ENCODE results near the gene CCL22.
"Not testable (repeated sequence)": the region's sequence is repeated elsewhere in the genome, so short reads cannot be mapped to it uniquely, and the experiment has no call there.

The CCL22 gene

DNA sequence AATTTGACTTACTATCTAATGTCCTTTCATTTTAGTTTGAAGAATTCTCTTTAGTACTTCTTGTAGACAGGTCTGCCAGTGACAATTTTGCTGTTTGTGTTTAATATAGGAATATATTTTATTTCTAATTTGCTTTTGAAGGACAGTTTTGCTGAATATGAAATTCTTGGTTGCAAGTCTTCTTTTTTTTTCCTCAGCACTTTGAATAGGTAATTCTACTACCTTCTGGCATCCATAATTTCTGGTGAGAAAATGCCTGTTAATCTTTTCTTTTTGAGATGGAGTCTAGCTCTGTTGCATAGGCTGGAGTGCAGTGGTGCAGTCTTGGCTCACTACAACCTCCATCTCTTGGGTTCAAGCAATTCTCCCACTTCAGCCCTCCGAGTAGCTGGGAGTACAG lies 25.2 kb upstream of the CCL22 start:
- no peak for DNase-seq (ENCODE audit: extremely low spot score)
- TF ChIP-seq, protein P1, sequence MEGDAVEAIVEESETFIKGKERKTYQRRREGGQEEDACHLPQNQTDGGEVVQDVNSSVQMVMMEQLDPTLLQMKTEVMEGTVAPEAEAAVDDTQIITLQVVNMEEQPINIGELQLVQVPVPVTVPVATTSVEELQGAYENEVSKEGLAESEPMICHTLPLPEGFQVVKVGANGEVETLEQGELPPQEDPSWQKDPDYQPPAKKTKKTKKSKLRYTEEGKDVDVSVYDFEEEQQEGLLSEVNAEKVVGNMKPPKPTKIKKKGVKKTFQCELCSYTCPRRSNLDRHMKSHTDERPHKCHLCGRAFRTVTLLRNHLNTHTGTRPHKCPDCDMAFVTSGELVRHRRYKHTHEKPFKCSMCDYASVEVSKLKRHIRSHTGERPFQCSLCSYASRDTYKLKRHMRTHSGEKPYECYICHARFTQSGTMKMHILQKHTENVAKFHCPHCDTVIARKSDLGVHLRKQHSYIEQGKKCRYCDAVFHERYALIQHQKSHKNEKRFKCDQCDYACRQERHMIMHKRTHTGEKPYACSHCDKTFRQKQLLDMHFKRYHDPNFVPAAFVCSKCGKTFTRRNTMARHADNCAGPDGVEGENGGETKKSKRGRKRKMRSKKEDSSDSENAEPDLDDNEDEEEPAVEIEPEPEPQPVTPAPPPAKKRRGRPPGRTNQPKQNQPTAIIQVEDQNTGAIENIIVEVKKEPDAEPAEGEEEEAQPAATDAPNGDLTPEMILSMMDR (IDR thresholded peaks at IDR 0.05; ENCODE audit: control extremely low read depth, extremely low read depth, low read depth, missing control alignments): no peak
- CTCF ChIA-PET: interaction anchor here (0.8 to 2.0 kb wide), 5 partner anchors 11 to 187 kb away, joined by 3 to 8 read pairs (median 4); no protein-coding TSS in a partner anchor
- POLR2A ChIA-PET: no interaction called here

DNA sequence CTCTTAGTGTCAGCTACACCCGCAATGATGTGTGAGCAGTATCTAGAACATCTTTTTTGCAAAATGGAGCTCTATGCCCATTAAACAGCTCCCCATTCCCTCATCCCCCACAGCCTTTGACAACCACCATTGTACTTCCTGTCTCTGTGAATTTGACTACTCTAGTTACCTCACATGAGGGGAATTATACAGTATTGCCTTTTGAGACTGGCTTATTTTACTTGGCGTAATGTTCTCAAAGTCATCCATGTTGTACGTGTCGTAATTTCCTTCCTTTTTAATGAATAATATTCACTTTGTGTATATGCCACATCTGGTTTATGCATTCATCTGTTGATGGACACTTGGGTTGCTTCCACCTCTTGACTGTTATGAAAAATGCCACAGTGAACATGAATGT lies 23.2 kb upstream of the CCL22 start:
- ChIA-PET POLR2A (no interaction called here), CTCF (interaction anchor here (1.1 to 2.0 kb wide), 2 partner anchors 9 to 25 kb away, joined by 4 to 8 read pairs; no protein-coding TSS in a partner anchor)
- DNase-seq (ENCODE audit: extremely low spot score): no peak
- TF ChIP-seq, protein P1 (IDR thresholded peaks at IDR 0.05; ENCODE audit: control extremely low read depth, extremely low read depth, low read depth, missing control alignments): no peak

- POLR2A ChIA-PET: no interaction called here
- DNase-seq (ENCODE audit: extremely low spot score): no peak
- CTCF ChIA-PET: interaction anchor here (1.5 to 3.4 kb wide), 2 partner anchors 12 to 183 kb away, joined by 3 to 16 read pairs; no protein-coding TSS in a partner anchor
- TF ChIP-seq, protein P1 (IDR thresholded peaks at IDR 0.05; ENCODE audit: control extremely low read depth, extremely low read depth, low read depth, missing control alignments): no peak
These were observed 17.5 kb upstream of the CCL22 start for GRCh38 chr16:57341062-57341440.

DNA sequence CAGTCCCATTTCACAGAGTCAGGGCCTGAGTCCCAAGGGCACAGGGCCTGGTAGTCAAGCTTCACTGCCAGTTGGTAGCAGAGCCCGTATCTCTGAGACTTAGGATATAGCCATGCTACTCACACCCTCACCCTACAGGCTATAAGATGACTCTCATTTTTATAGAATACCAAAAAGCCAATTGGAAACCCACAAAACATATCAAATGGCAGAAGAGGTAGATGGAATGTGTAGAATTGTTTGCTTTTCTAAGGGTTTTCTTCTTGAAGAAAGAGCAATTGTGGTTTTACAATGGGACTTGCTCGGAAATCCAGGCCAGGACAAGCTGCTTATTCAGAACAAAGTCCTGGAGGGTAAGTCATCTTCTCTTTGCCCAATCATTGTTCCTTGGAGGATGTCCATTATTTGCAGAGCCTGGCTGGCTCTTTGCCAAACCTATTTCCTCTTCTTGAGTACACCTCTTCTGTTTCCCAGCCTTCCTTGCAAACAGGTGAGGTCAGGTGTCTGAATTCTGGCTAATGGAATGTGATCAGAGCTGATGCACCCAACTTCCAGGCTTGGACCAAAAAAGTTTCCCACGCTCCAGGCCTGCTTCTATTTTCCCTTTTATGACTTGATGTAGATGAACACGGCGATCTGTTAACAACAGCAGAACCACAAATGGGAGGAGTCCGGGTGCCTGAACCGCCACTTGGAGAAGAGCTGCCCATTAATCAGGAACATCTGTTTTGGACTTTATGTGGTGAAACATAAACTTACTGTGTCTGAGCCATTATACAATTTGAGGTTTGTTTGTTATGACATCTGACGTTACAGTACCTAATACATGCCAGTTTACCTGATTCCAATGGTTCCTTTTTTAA lies 16.9 kb upstream of the CCL22 start:
- CTCF ChIA-PET: interaction anchor here (1.5 to 3.4 kb wide), 3 partner anchors 11 to 183 kb away, joined by 3 to 16 read pairs (median 3); no protein-coding TSS in a partner anchor
- no peak for DNase-seq (ENCODE audit: extremely low spot score)
- POLR2A ChIA-PET: no interaction called here
- TF ChIP-seq, protein P1 (IDR thresholded peaks at IDR 0.05; ENCODE audit: control extremely low read depth, extremely low read depth, low read depth, missing control alignments): no peak

DNA sequence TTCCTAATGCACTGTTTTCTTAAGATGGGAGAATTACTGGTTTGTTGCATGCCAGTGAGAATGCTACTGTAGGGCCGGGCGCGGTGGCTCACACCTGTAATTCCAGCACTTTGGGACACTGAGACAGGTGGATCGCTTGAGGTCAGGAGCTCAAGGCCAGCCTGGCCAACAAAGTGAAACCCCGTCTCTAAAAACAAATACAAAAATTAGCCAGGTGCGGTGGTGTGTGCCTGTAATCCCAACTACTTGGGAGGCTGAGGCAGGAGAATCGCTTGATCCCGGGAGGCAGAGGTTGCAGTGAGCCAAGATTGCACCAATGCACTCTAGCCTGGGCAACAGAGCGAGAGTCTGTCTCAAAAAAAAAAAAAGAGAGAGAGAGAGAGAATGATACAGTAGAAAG lies 16.0 kb upstream of the CCL22 start:
- DNase-seq (ENCODE audit: extremely low spot score); POLR2A ChIA-PET: not testable (repeated sequence)
- CTCF ChIA-PET: interaction anchor here (0.9 to 3.4 kb wide), 7 partner anchors 8 to 182 kb away, joined by 3 to 16 read pairs (median 3); no protein-coding TSS in a partner anchor

- no peak for DNase-seq (ENCODE audit: extremely low spot score)
- CTCF ChIA-PET: interaction anchor here (0.9 to 3.4 kb wide), 7 partner anchors 9 to 43 kb away, joined by 3 to 16 read pairs (median 5); no protein-coding TSS in a partner anchor
- POLR2A ChIA-PET: interaction anchor here (0.6 kb wide), 1 partner anchor 43 kb away, joined by 4 read pairs; no protein-coding TSS in a partner anchor
- TF ChIP-seq, protein P1 (IDR thresholded peaks at IDR 0.05; ENCODE audit: control extremely low read depth, extremely low read depth, low read depth, missing control alignments): no peak
These were observed 15.4 kb upstream of the CCL22 start for GRCh38 chr16:57343221-57343620.

DNA sequence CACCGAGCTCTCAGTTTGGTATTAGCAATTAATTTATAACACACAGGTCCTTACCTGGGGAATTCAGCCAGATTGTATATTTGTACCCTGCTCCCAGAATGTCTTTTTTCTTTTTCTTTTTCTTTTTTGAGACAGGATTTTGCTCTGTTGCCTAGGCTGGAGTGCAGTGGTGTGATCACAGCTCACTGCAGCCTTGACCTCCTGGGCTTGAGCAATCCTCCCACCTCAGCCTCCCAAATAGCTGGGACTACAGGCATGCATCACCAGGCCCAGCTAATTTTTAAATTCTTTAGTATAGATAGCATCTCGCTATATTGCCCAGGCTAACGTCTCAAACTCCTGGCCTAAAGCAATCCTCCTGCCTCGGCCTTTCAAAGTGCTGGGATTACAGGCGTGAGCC lies 14.5 kb upstream of the CCL22 start:
- POLR2A ChIA-PET; DNase-seq (ENCODE audit: extremely low spot score): not testable (repeated sequence)
- CTCF ChIA-PET: interaction anchor here (0.6 to 3.4 kb wide), 8 partner anchors 9 to 95 kb away, joined by 3 to 16 read pairs (median 4); no protein-coding TSS in a partner anchor
